HG03354 (cell line): Measurements from ENCODE around the gene NT5DC4.
"Not testable (repeated sequence)": the region's sequence is repeated elsewhere in the genome, so short reads cannot be mapped to it uniquely, and the experiment has no call there.

Experiments
- ATAC-seq: cut with Tn5 transposase; IDR thresholded peaks from one replicate; pipeline ENCODE4 v1.9.1; 2021; ENCODE audit warnings: mild to moderate bottlenecking; ENCODE audit not compliant: unreplicated experiment, poor library complexity, severe bottlenecking

NT5DC4 gene

GRCh38 chr2:112698834-112699515 lies 21.8 kb upstream of the NT5DC4 start:
- no peak for ATAC-seq

DNA sequence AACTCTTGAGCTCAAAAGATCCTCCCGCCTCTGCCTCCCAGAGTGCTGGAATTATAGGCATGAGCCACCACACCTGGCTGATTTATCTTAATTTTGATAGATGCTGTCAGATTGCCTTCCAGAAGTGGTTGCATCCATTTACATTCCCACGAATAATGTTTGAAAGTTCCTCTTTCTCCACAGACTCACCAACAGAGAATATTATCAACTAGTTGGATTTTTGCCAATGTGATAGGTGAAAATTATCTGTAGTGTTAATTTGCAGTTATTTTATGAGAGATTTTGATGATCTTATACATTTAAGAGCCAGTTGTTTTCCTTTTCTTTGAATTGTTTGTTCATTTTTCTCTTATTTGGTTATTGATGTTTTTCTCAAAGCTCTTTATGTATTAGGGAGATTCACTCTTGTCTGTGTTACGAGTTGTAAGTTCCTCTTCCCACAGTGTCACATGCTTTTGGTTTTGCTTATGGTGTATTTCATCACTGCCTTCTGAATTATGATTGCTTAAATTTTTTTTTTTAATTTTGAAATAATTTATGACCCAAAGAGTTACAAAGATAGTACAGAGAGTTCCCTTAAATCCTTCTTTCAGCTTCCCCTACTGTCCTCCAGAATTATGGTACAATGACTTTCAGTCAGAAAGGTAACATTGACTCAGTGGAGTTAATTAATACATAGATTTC lies 20.7 kb upstream of the NT5DC4 start:
- no peak for ATAC-seq

DNA sequence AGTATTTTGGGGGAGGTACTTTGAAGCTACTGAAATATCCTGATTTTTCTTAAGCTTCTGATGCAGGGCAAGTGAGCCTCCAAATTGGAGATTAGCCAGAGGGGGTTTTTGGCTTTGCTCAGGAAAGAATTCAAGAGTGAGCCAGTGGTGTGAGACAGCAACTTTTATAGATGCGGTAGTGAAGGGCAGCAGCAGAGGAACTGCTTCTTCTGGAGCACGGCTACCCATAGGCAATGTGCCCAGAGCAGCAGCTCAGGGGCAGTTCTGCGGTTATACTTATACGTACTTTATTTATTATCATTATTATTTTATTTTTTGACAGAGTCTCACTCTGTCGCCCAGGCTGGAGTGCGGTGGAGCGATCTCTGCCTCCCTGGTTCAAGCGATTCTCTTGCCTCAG lies 19.8 kb upstream of the NT5DC4 start:
- ATAC-seq: no peak

DNA sequence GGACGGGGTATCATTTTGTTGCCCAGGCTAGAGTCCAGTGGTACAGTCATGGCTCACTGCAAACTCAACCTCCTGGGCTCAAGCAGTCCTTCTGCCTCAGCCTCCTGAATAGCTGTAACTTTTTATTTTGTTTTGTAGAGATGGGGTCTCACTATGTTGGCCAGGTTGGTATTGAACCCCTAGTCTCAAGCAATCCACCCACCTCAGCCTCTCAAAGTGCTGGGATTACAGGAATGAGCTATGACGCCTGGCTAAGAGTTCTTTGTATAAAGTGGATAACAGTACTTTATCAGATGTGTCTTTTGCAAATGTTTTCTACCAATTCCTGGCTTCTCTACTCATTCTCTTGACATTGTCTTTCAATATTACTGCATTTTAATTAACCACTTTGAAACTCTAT lies 17.1 kb upstream of the NT5DC4 start:
- no peak for ATAC-seq

GRCh38 chr2:112705575-112705974 lies 15.2 kb upstream of the NT5DC4 start:
- no peak for ATAC-seq

- no peak for ATAC-seq
Measured at GRCh38 chr2:112706170-112706664, 14.6 kb upstream of the NT5DC4 start.

GRCh38 chr2:112706947-112707346 lies 13.9 kb upstream of the NT5DC4 start:
- not testable (repeated sequence) for ATAC-seq

GRCh38 chr2:112708968-112709367 lies 11.9 kb upstream of the NT5DC4 start:
- no peak for ATAC-seq

- ATAC-seq: no peak
Measured at GRCh38 chr2:112709703-112710102, 11.1 kb upstream of the NT5DC4 start.

DNA sequence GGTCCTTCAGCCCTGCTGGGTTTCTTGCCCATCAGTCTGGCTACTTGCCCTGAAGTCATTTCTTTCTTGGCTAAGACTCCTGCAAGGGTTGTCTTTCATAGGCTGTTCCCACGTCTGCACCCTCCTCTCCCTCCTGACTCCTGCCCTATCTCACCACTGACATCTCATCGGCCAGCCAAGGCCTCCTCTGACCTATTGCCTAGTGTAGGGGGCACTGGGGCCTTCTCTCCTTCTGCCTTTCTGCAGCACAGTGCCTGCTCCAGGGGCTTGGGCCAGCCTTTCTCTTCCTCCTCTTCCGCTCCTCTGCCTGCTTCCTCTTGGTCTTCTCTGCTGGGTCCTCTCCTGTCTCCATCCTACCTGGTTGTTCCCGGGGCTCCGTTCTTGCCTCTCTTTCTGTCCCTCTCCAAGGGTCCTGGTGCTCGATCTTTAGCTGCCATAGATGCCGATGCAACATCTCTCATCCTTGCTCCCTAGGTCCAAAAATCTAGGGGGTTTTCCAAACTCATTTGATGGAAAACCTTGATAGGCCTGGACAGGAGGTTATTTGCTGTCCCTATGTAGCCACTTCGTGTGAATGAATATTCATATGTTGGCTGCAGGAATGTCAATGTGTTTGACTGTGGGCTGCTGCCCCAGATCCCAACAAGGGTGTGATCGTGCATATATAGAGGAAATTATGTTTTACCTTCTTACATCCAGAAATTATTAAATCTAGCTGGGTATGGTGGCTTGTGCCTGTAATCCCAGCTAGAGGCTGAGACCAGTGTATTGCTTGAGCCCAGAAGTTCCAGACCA lies 9.7 kb upstream of the NT5DC4 start:
- ATAC-seq: no peak

- no peak for ATAC-seq
Measured at GRCh38 chr2:112712465-112712864, 8.4 kb upstream of the NT5DC4 start.

GRCh38 chr2:112712903-112713584 lies 7.8 kb upstream of the NT5DC4 start:
- ATAC-seq: no peak

- ATAC-seq: no peak
Measured at GRCh38 chr2:112713585-112713925, 7.3 kb upstream of the NT5DC4 start.

- no peak for ATAC-seq
Measured at GRCh38 chr2:112713926-112714325, 6.9 kb upstream of the NT5DC4 start.

DNA sequence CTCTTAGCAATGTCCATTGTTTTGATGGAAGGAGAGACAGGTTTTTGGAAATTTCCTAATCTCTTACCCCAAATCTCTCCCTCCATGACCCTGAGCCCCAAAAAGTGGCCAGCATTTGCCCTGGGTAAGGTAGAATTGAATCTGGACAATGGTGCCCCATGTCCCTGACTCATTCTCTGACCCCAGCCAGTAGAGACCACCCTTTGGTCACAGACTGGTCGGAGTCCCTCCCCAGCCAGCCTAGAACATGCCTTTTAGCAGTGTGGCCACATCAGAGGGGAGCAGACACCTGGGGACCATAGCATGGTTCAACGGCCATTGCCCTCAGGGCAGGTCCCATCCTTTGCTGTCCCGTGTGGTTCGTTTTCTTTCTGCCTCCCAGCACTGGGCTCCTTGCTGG lies 6.5 kb upstream of the NT5DC4 start:
- ATAC-seq: no peak

- ATAC-seq: no peak
Measured at GRCh38 chr2:112714836-112715631, 5.8 kb upstream of the NT5DC4 start.

DNA sequence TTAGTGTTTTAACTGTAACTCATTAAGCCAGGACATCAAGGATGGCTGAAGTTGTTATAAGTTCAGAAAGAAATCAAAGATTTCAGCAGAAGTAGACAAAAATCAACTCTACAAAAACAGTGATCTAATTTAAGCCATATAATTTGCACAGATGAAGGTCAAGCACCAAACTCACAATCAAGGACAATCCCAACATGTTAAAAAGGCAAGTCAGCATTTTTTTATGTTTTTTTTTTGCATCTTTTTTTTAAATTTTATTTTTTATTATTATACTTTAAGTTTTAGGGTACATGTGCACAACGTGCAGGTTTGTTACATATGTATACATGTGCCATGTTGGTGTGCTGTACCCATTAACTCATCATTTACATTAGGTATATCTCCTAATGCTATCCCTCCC lies 4.7 kb upstream of the NT5DC4 start:
- not testable (repeated sequence) for ATAC-seq

GRCh38 chr2:112716826-112717352 lies 3.9 kb upstream of the NT5DC4 start:
- ATAC-seq: not testable (repeated sequence)

DNA sequence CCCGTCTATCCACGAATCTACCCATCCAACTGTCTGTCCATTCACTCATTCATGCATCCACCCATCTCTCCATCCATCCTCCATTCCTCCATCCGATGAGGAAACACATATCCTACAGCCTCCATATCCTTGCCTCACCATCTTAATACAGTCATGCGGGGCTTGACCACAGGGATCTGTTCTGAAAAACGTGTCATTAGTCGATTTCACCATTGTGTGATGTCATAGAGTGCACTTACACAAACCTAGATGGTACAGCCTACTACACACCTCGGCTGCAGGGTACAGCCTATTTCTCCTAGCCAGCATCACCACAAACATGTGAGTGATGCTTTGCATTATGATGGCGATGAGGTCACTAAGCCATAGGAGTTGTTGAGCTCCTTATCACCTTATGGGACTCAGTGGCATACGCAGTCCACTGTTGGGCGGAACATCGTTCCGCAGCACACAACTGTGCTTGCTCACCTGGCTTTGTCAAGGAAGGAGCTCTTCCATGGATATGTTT lies 1.9 kb upstream of the NT5DC4 start:
- ATAC-seq: no peak
